Breast epithelium (tissue), 4 donors: ENCODE data around the gene LAMB3. TPM values are rescaled to one million over a fixed set of nuclear protein-coding genes. Genes with fewer than 3 reads are reported as not detected.
A peak's percentile ranks its signal among the peaks of the same experiment; 100 is the strongest.
"Not testable (repeated sequence)": the region's sequence is repeated elsewhere in the genome, so short reads cannot be mapped to it uniquely, and the experiment has no call there.

ENCODE experiments used
- DNase-seq, 2 donors: peaks; one replicate each; pipeline ENCODE4 v3.0.0-alpha.2; 2019; ENCODE audit warnings: low spot score in 2 of 2
- H3K27ac ChIP-seq, 2 donors: fragments of 200-600 bp; sonication (generic) in 1 of 2; one replicate each; pipeline ENCODE4 v1.5.1; 2016 to 2019; ENCODE audit warnings: mild to moderate bottlenecking in 1 of 2
- H3K27me3 ChIP-seq, 2 donors: fragments of 200-600 bp; sonication (generic) in 1 of 2; one replicate each; pipeline versions ENCODE4 v1.5.1 to v1.6.0; 2017 to 2019; ENCODE audit warnings: control low read depth in 1 of 2, mild to moderate bottlenecking in 1 of 2
- H3K36me3 ChIP-seq: fragments of 200-600 bp; one replicate; pipeline ENCODE4 v1.5.1; 2019
- H3K4me1 ChIP-seq, 2 donors: fragments of 200-600 bp; sonication (generic); one replicate each; pipeline ENCODE4 v1.5.1; 2016 to 2019; ENCODE audit warnings: control low read depth in 1 of 2
- H3K4me3 ChIP-seq, 3 donors: fragments of 200-600 bp; sonication (generic); 1 replicate in 2 of 3; 2 replicates in 1 of 3; pipeline ENCODE4 v1.5.1; 2016 to 2019; ENCODE audit warnings: mild to moderate bottlenecking in 3 of 3, moderate library complexity in 2 of 3
- H3K9me3 ChIP-seq, 2 donors: fragments of 200-600 bp; sonication (generic) in 1 of 2; one replicate each; pipeline ENCODE4 v1.5.1; 2016 to 2019; ENCODE audit warnings: control low read depth in 1 of 2
- POLR2A ChIP-seq: fragments of 450-650 bp; IDR thresholded peaks from one replicate; pipeline ENCODE4 v1.6.1; 2016; ENCODE audit warnings: antibody characterized with exemption, mild to moderate bottlenecking, moderate library complexity
- POLR2AphosphoS5 ChIP-seq, 3 donors: sonication (generic); formaldehyde crosslinking; IDR thresholded peaks; one replicate each; pipeline ENCODE4 v1.6.1; 2017; ENCODE audit warnings: antibody characterized with exemption in 3 of 3
- intact Hi-C: fragments of 100-400 bp; cut with DNase I; formaldehyde crosslinking; loops from one replicate; pipeline ENCODE4 v1.15.1; 2023; ENCODE audit warnings: low total_unique reads
- total RNA-seq, 3 donors: library from RNA; depleted of rRNA; stranded (reverse); fragments of >200 nt; gene quantifications; one replicate each; pipeline ENCODE4 v1.1.0, GENCODE V29; 2016
- TF ChIP-seq, protein P1 (sequence below), 3 donors: fragments of 450-650 bp; IDR thresholded peaks; one replicate each; pipeline ENCODE4 v1.5.1; 2016 to 2017; ENCODE audit warnings: antibody characterized with exemption in 3 of 3, mild to moderate bottlenecking in 3 of 3, moderate library complexity in 3 of 3

The LAMB3 gene
- total RNA-seq = 10 to 100 TPM; 23.9 to 48.0 (median 35.6) TPM

DNA sequence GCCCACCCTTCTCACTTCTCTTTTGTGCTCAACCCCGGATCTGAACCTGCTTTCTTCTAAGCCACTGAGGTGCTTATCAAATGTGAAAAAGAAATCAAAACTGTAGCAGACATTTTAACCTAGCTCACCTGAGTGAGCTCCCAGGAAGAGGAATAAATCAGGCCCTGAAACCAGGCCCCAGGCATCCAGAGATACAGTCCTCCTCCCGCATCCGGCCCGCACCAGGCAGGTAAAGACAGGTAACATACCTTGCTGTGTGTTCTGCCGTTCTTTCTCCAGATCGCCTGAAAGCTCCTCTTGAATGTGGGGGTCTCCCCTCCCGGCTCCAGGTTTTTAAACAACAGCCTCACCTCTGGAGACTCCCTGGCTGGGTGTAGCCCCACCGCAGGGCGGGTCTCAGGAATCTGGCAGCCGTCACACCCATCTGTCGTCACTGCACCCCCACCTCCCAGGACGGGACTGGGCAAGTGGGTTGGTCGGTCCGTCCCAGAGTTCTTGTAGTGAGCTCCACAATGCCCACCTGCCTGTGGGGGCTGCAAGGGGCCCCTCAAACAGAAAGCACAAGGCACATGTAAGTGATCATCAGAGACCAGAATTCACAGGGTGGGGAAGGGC is at the start of gene LAMB3:
TSS of gene LAMB3 (minus strand) at position 305 of the 615 bp plus-strand sequence. CDS start 1,481 bp downstream, outside the sequence.
- H3K9me3 ChIP-seq = no peaks in the 10 kb centered on the region
- intact Hi-C loops = no loop called here
- TF ChIP-seq POLR2A (no peak), POLR2AphosphoS5 (IDR thresholded peaks at IDR 0.05) (no peak)
- TF ChIP-seq, protein P1, sequence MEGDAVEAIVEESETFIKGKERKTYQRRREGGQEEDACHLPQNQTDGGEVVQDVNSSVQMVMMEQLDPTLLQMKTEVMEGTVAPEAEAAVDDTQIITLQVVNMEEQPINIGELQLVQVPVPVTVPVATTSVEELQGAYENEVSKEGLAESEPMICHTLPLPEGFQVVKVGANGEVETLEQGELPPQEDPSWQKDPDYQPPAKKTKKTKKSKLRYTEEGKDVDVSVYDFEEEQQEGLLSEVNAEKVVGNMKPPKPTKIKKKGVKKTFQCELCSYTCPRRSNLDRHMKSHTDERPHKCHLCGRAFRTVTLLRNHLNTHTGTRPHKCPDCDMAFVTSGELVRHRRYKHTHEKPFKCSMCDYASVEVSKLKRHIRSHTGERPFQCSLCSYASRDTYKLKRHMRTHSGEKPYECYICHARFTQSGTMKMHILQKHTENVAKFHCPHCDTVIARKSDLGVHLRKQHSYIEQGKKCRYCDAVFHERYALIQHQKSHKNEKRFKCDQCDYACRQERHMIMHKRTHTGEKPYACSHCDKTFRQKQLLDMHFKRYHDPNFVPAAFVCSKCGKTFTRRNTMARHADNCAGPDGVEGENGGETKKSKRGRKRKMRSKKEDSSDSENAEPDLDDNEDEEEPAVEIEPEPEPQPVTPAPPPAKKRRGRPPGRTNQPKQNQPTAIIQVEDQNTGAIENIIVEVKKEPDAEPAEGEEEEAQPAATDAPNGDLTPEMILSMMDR (IDR thresholded peaks at IDR 0.05) = no peak
- DNase-seq = peak in 1 of 2 donors; percentile 82
- H3K36me3 ChIP-seq = no peaks in the 10 kb centered on the region
- peak within 1 kb of the TSS; percentile 88 to 90 for H3K27ac ChIP-seq
- peaks cover 0 to 4% of the 10 kb centered on the region in 2 donors for H3K4me1 ChIP-seq
- H3K27me3 ChIP-seq = no peaks in the 10 kb centered on the region
- peak within 1 kb of the TSS in 2 of 3 donors; percentile 45 to 49 for H3K4me3 ChIP-seq

DNA sequence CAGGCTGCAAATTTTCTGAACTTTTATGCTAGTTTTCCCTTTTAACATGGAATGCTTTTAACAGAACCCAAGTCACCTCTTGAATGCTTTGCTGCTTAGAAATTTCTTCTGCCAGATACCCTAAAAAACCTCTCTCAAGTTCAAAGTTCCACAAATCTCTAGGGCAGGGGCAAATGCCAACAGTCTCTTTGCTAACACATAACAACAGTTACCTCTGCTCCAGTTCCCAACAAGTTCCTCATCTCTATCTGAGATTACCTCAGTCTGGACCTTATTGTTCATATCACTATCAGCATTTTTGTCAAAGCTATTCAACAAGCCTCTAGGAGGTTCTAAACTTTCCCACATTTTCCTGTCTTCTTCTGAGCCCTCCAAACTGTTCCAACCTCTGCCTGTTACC is 48.5 kb upstream of the LAMB3 start:
- H3K4me3 ChIP-seq, intact Hi-C loops, DNase-seq, H3K27ac ChIP-seq, H3K4me1 ChIP-seq, H3K9me3 ChIP-seq, H3K36me3 ChIP-seq, H3K27me3 ChIP-seq: not testable (repeated sequence)

DNA sequence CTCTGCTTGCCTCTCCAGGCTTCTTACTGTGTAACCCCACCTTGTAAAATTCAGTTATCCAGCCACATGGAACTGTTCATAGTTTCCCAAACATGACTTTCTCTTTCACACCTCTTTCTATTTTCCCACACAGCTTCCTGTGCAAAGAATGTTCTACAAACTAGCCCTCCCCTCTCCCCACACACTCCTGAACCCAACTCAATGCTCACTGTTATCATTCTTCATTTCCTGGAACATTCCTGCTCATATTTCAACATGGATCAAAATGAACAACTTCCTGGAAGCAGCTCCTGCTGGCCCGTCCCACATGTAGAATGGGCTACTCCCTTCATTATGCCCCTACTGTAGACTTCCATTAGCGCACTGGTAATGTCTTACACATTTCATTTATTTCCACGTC is 44.9 kb upstream of the LAMB3 start:
- H3K27ac ChIP-seq = no peak overlapping the region
- no peak for DNase-seq
- no peaks in the 10 kb centered on the region for H3K4me1 ChIP-seq
- no peaks in the 10 kb centered on the region for H3K27me3 ChIP-seq
- no peaks in the 10 kb centered on the region for H3K9me3 ChIP-seq
- intact Hi-C loops = loop anchor here (10.0 kb wide), 1 partner anchor 122 kb away; no protein-coding TSS in a partner anchor
- H3K36me3 ChIP-seq = no peaks in the 10 kb centered on the region
- no peak overlapping the region for H3K4me3 ChIP-seq
- TF ChIP-seq POLR2A = no peak
- no peak for TF ChIP-seq POLR2AphosphoS5 (IDR thresholded peaks at IDR 0.05)
- TF ChIP-seq, protein P1 (IDR thresholded peaks at IDR 0.05) = no peak

DNA sequence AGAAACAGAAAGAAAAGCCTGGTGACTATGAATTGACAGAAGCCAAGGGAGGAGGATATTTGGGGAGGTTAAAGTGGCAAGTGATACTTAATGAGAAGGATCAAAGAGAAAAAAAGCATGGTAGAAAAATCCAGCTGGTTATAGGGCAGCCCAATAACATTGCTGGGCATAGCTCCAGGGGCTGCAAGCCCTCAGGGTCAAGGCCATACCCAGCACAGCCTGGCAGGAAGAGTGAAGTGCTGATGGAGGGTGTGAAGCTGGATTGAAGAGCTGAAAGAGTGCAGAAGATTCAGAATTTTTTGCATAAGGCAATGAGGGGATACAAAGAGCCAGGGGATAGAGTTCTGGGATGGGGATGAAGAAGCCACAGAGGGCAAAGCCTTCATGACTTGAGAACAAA is 44.4 kb upstream of the LAMB3 start:
- Histone ChIP-seq H3K9me3 (no peaks in the 10 kb centered on the region), H3K36me3 (no peaks in the 10 kb centered on the region), H3K27ac (no peak overlapping the region), H3K4me3 (no peak overlapping the region), H3K27me3 (no peaks in the 10 kb centered on the region), H3K4me1 (no peaks in the 10 kb centered on the region)
- no peak for DNase-seq
- TF ChIP-seq, protein P1 (IDR thresholded peaks at IDR 0.05) = no peak
- no peak for TF ChIP-seq POLR2A
- TF ChIP-seq POLR2AphosphoS5 (IDR thresholded peaks at IDR 0.05) = no peak
- intact Hi-C loops = loop anchor here (10.0 kb wide), 1 partner anchor 122 kb away; no protein-coding TSS in a partner anchor

DNA sequence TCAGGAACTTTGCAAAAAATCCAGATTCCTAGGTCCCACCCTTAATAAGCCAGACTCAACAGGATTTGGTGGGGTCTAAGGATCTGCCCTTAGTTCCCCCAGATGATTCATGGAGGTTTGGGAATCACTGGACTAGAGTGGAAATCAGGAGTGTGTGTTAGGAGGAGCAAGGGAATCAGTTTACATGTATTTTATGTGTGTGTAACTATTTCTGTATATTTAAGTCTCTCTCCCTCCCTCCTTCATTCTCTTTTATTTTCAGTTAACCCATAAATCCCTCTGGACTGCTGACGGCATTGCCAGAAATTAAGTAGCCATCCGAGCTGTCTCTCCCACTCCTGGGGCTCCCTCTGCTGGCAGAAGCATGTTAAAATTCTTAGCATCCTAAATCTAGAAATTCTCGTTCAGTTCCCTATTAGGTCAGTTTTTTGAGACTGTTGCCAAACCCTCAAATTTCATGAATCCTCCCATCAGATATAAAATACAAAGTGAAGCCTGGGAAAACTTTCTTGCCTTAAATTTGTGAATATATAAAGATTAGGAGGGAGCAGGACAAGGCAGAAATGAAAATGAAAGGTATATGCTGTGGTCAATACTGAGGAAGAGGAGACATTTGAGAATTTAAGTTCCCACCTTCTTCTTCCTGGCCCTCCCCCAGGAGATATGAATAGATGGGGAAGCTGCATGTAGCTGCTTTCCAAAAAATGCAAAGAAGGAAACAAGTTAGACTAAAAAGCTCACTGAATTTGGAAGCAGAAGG is 40.7 kb upstream of the LAMB3 start:
- intact Hi-C loops = loop anchor here (10.0 kb wide), 1 partner anchor 118 kb away; no protein-coding TSS in a partner anchor
- DNase-seq = peak; percentile 41 to 60
- H3K27ac ChIP-seq = no peak overlapping the region

More for the DNA sequence above, 40.7 kb upstream of the LAMB3 start:
- Histone ChIP-seq H3K4me1 (no peaks in the 10 kb centered on the region), H3K4me3 (no peak overlapping the region), H3K27me3 (no peaks in the 10 kb centered on the region), H3K9me3 (no peaks in the 10 kb centered on the region), H3K36me3 (no peaks in the 10 kb centered on the region)
- TF ChIP-seq, protein P1 (IDR thresholded peaks at IDR 0.05) = peak; percentile 72 to 88 (median 85)
- TF ChIP-seq POLR2A (no peak), POLR2AphosphoS5 (IDR thresholded peaks at IDR 0.05) (no peak)
